IMR-90 (cell line): ENCODE measurements around the gene ATP6V0A4.

Source experiments
- MAZ ChIP-seq: IDR thresholded peaks from 2 replicates; pipeline ENCODE4 v1.6.1; 2012; ENCODE audit warnings: low read depth, mild to moderate bottlenecking, low read length, improper control_type of control experiment, moderate library complexity, borderline replicate concordance
- POLR2A ChIP-seq: IDR thresholded peaks from 2 replicates; pipeline ENCODE4 v1.6.1; 2012; ENCODE audit warnings: mild to moderate bottlenecking, low read depth, low read length
- RCOR1 ChIP-seq: IDR thresholded peaks from 2 replicates; pipeline ENCODE4 v1.6.1; 2012; ENCODE audit warnings: mild to moderate bottlenecking, low read length, improper control_type of control experiment; ENCODE audit not compliant: insufficient replicate concordance
- TF ChIP-seq, protein P1 (sequence below): conservative IDR thresholded peaks from 2 replicates; pipeline ENCODE4 v1.5.1; 2012; ENCODE audit warnings: mild to moderate bottlenecking, low read depth, low read length, improper control_type of control experiment

GRCh38 chr7:138750901-138751464, 47.0 kb downstream of the ATP6V0A4 start:
- TF ChIP-seq, protein P1, sequence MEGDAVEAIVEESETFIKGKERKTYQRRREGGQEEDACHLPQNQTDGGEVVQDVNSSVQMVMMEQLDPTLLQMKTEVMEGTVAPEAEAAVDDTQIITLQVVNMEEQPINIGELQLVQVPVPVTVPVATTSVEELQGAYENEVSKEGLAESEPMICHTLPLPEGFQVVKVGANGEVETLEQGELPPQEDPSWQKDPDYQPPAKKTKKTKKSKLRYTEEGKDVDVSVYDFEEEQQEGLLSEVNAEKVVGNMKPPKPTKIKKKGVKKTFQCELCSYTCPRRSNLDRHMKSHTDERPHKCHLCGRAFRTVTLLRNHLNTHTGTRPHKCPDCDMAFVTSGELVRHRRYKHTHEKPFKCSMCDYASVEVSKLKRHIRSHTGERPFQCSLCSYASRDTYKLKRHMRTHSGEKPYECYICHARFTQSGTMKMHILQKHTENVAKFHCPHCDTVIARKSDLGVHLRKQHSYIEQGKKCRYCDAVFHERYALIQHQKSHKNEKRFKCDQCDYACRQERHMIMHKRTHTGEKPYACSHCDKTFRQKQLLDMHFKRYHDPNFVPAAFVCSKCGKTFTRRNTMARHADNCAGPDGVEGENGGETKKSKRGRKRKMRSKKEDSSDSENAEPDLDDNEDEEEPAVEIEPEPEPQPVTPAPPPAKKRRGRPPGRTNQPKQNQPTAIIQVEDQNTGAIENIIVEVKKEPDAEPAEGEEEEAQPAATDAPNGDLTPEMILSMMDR = no peak
- TF ChIP-seq POLR2A (no peak), RCOR1 (no peak), MAZ (no peak)
